SK-N-SH (cell line): ENCODE results near the gene DNPEP. TPM values are rescaled to one million over a fixed set of nuclear protein-coding genes. Genes with fewer than 3 reads are reported as not detected.

ENCODE experiments used
- CTCF ChIA-PET: fragments of 300-600, 350-600 bp; formaldehyde crosslinking; extraction: SDS; loops from one replicate; lab custom pipeline; 2021; lab: Yijun Ruan, JAX
- POLR2A ChIA-PET: fragments of 350-600 bp; sonication (Branson Sonifier 250); formaldehyde crosslinking; extraction: SDS; loops from one replicate; lab custom pipeline; 2020; ENCODE audit warnings: antibody characterized with exemption, inconsistent platforms; lab: Yijun Ruan, JAX
- DNase-seq: peaks from one replicate; pipeline ENCODE4 v3.0.0; 2012
- H2AFZ ChIP-seq: fragments of 200-600 bp; sonication (generic); 2 replicates; pipeline ENCODE4 v1.8.1; 2016; ENCODE audit warnings: antibody characterized with exemption, mild to moderate bottlenecking, low read depth
- H3F3A ChIP-seq: fragments of 200-600 bp; sonication (generic); replicated peaks from 2 replicates; pipeline ENCODE3; 2016; ENCODE audit warnings: antibody characterized with exemption, mild to moderate bottlenecking; ENCODE audit not compliant: insufficient read depth
- H3K27ac ChIP-seq, 2 experiments: fragments of 200-500 bp in 1 of 2; fragments of 200-600 bp in 1 of 2; sonication (Bioruptor generic) in 1 of 2; sonication (generic), shearing (Covaris generic) in 1 of 2; 2 replicates each; pipeline versions ENCODE4 v1.5.1 to v1.6.1; 2014 to 2016; ENCODE audit warnings: low read depth in 2 of 2, inconsistent platforms in 1 of 2, low read length in 1 of 2, mild to moderate bottlenecking in 1 of 2, mixed read lengths in 1 of 2
- H3K27me3 ChIP-seq: fragments of 200-600 bp; sonication (generic), shearing (Covaris generic); 2 replicates; pipeline ENCODE4 v1.6.1; 2016; ENCODE audit warnings: mixed run types; ENCODE audit not compliant: insufficient read depth
- H3K36me3 ChIP-seq, 2 experiments: fragments of 200-500 bp in 1 of 2; fragments of 200-600 bp in 1 of 2; sonication (Bioruptor generic) in 1 of 2; sonication (generic) in 1 of 2; replicated peaks in 1 of 2; 2 replicates each; pipeline versions ENCODE3 to v1.5.1; 2014 to 2016; ENCODE audit warnings: low read length in 1 of 2, mild to moderate bottlenecking in 1 of 2; ENCODE audit not compliant: insufficient read depth in 2 of 2, control insufficient read depth in 1 of 2
- H3K4me1 ChIP-seq, 2 experiments: fragments of 200-500 bp in 1 of 2; fragments of 200-600 bp in 1 of 2; sonication (Bioruptor generic) in 1 of 2; sonication (generic), shearing (Covaris generic) in 1 of 2; 2 replicates each; pipeline versions ENCODE4 v1.5.1 to v1.6.1; 2014 to 2016; ENCODE audit warnings: low read depth in 1 of 2, low read length in 1 of 2, mixed run types in 1 of 2; ENCODE audit not compliant: insufficient read depth in 2 of 2, control insufficient read depth in 1 of 2
- H3K4me2 ChIP-seq: fragments of 200-600 bp; sonication (generic), shearing (Covaris generic); 2 replicates; pipeline ENCODE4 v1.6.1; 2017; ENCODE audit warnings: mixed run types
- H3K4me3 ChIP-seq, 2 experiments: fragments of 200-500 bp in 1 of 2; fragments of 200-600 bp in 1 of 2; sonication (Bioruptor generic) in 1 of 2; sonication (generic), shearing (Covaris generic) in 1 of 2; 2 replicates each; pipeline versions ENCODE4 v1.5.1 to v1.8.1; 2014 to 2016; ENCODE audit warnings: low read depth in 2 of 2, inconsistent platforms in 1 of 2, low read length in 1 of 2, mild to moderate bottlenecking in 1 of 2, mixed read lengths in 1 of 2, moderate library complexity in 1 of 2
- H3K79me2 ChIP-seq: fragments of 200-600 bp; sonication (generic); 2 replicates; pipeline ENCODE4 v1.8.1; 2017; ENCODE audit warnings: mild to moderate bottlenecking; ENCODE audit not compliant: insufficient read depth
- H3K9ac ChIP-seq: fragments of 200-600 bp; sonication (generic); 2 replicates; pipeline ENCODE4 v1.6.1; 2017; ENCODE audit warnings: mixed run types
- H3K9me2 ChIP-seq: fragments of 200-600 bp; sonication (generic); 2 replicates; pipeline ENCODE4 v1.6.1; 2017; ENCODE audit warnings: mixed run types
- H3K9me3 ChIP-seq: fragments of 200-600 bp; sonication (generic); 2 replicates; pipeline ENCODE4 v1.6.1; 2017; ENCODE audit warnings: mixed run types, mild to moderate bottlenecking, moderate library complexity
- H4K20me1 ChIP-seq: fragments of 200-600 bp; sonication (generic); 2 replicates; pipeline ENCODE4 v1.6.1; 2017; ENCODE audit warnings: mild to moderate bottlenecking, mixed run types; ENCODE audit not compliant: insufficient read depth
- CHD2 ChIP-seq: fragments of 150-350 bp; IDR thresholded peaks from 2 replicates; pipeline ENCODE4 v1.6.1; 2018; ENCODE audit warnings: low read length; ENCODE audit not compliant: partially characterized antibody
- EP300 ChIP-seq, 2 experiments: IDR thresholded peaks; 2 replicates each; pipeline versions ENCODE4 v1.4.0 to v1.6.1; 2012; ENCODE audit warnings: borderline replicate concordance in 1 of 2, low read depth in 1 of 2, low read length in 1 of 2
- EZH2phosphoT487 ChIP-seq: fragments of 200-600 bp; sonication (generic); IDR thresholded peaks from 2 replicates; pipeline ENCODE4 v1.6.1; 2017; ENCODE audit warnings: low read depth, mixed run types, mild to moderate bottlenecking, antibody characterized with exemption, moderate library complexity, borderline replicate concordance
- FOSL2 ChIP-seq: IDR thresholded peaks from 2 replicates; pipeline ENCODE4 v1.4.0; 2012; ENCODE audit warnings: low read depth, mild to moderate bottlenecking, moderate library complexity, borderline replicate concordance
- GATA2 ChIP-seq: sonication (generic); formaldehyde crosslinking; IDR thresholded peaks from 2 replicates; pipeline ENCODE4 v1.5.0; 2020; ENCODE audit warnings: mild to moderate bottlenecking, missing genetic modification reagents
- SMC3 ChIP-seq: IDR thresholded peaks from 2 replicates; pipeline ENCODE4 v1.6.1; 2012; ENCODE audit warnings: low read depth, low read length, improper control_type of control experiment
- YY1 ChIP-seq: IDR thresholded peaks from 2 replicates; pipeline ENCODE4 v1.4.0; 2012; ENCODE audit warnings: low read depth, mild to moderate bottlenecking
- WGBS: methylation state at CpG from one replicate; pipeline ENCODE4 v1.1.6; 2017; ENCODE audit warnings: low lambda C conversion rate; 5-methylcytosine and 5-hydroxymethylcytosine counted together
- polyA plus RNA-seq, 3 experiments: library from polyadenylated mRNA; depleted of rRNA; stranded (reverse); fragments of >200 nt; gene quantifications; 2 replicates each; pipeline ENCODE4 v1.2.3, GENCODE V29; 2012
- TF ChIP-seq, protein P1 (sequence below): IDR thresholded peaks from 2 replicates; pipeline ENCODE4; 2012
- TF ChIP-seq, protein P2 (sequence below): fragments of 200-600 bp; sonication (generic); IDR thresholded peaks from 2 replicates; pipeline ENCODE4 v1.6.1; 2017; ENCODE audit warnings: antibody characterized with exemption, mild to moderate bottlenecking, moderate library complexity

The DNPEP gene
- polyA plus RNA-seq, 1 of the 3 experiments (the other 2 are of a cell fraction) = 80.7 TPM

DNA sequence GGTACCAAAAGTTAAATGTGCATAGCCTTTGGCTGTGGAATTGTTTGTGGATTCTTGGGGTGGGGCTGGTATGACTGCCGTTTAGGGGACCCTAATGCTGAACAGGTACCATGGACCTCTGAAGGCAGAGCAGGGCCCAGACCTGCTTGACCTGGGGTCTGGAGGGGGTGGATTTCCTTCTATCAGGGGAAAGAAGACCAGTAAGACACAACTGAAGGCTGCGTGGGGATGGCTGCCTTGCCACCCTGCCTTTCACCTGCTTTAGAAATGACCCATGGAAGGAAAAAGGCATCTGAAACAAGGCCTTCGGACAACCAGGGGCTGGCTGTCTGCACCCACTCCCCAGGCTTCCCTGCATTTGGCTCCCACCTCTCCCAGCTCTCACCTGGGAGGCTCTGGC, 37.5 kb downstream of the DNPEP start:
- no peaks in the 10 kb centered on the region for H3F3A ChIP-seq
- no peak for DNase-seq
- no peaks in the 10 kb centered on the region for H3K9me3 ChIP-seq
- H3K27ac ChIP-seq = peak overlapping the region in 1 of 2 experiments; percentile 60; a peak in 2 of 4 replicates
- H3K4me2 ChIP-seq = no peak overlapping the region
- no peaks in the 10 kb centered on the region for H3K36me3 ChIP-seq
- no peaks in the 10 kb centered on the region for H4K20me1 ChIP-seq
- TF ChIP-seq FOSL2 (no peak), YY1 (no peak), SMC3 (no peak), EZH2phosphoT487 (no peak)
- TF ChIP-seq, protein P1, sequence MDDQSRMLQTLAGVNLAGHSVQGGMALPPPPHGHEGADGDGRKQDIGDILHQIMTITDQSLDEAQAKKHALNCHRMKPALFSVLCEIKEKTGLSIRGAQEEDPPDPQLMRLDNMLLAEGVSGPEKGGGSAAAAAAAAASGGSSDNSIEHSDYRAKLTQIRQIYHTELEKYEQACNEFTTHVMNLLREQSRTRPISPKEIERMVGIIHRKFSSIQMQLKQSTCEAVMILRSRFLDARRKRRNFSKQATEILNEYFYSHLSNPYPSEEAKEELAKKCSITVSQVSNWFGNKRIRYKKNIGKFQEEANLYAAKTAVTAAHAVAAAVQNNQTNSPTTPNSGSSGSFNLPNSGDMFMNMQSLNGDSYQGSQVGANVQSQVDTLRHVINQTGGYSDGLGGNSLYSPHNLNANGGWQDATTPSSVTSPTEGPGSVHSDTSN = no peak
- TF ChIP-seq, protein P2, sequence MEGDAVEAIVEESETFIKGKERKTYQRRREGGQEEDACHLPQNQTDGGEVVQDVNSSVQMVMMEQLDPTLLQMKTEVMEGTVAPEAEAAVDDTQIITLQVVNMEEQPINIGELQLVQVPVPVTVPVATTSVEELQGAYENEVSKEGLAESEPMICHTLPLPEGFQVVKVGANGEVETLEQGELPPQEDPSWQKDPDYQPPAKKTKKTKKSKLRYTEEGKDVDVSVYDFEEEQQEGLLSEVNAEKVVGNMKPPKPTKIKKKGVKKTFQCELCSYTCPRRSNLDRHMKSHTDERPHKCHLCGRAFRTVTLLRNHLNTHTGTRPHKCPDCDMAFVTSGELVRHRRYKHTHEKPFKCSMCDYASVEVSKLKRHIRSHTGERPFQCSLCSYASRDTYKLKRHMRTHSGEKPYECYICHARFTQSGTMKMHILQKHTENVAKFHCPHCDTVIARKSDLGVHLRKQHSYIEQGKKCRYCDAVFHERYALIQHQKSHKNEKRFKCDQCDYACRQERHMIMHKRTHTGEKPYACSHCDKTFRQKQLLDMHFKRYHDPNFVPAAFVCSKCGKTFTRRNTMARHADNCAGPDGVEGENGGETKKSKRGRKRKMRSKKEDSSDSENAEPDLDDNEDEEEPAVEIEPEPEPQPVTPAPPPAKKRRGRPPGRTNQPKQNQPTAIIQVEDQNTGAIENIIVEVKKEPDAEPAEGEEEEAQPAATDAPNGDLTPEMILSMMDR = no peak
- TF ChIP-seq, all 33 proteins: peak for 0
- Histone ChIP-seq H3K4me3 (no peak overlapping the region), H3K9ac (no peak overlapping the region), H3K9me2 (no peaks in the 10 kb centered on the region), H3K79me2 (no peaks in the 10 kb centered on the region), H3K27me3 (peaks cover 2% of the 10 kb centered on the region; the same call in 1 of the 2 replicates), H2AFZ (no peak overlapping the region), H3K4me1 (no peaks in the 10 kb centered on the region; a peak in 1 of 4 replicates)
- POLR2A ChIA-PET = no interaction called here
- CTCF ChIA-PET = interaction anchor here (0.9 to 4.5 kb wide), 6 partner anchors 15 to 210 kb away, joined by 3 to 20 read pairs (median 9); no protein-coding TSS in a partner anchor
- 83% methylated on average over 1 of the region's 3 CpGs for WGBS

DNA sequence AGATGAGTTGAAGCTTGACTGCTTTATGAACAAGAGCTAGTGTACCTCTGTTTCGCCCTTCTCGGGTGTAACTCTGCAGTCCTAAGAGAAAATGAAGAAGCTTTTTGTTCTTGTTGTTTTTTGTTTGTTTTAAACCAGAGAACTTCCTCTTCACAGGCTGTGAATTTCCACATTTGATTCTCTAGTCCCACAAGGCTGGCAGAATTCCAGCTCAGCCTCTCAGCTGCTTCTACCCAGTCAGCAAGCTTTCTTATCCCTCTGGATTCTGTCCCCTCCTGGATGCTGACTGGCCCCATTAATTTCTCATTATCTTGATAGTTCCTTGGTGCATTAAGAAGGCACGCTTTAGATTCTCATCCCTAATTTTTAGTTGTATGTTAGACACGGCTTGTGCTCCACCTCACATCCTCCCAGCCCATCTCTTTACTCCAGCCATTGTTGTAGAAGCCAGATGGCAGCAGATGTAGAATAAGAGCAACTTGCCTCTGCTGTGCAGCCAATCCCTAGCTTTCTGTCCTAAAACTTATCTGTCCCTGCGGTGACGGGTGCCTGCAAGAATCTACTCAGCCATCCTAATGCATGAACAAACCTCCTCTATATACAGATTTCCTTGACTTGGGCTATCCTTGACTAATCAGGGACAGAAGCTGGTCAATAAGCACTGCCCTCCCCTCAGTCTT, 42.8 kb downstream of the DNPEP start:
- ChIA-PET CTCF (interaction anchor here (0.6 to 3.4 kb wide), 7 partner anchors 9 to 152 kb away, joined by 3 to 14 read pairs (median 3); no protein-coding TSS in a partner anchor), POLR2A (no interaction called here)

More for the DNA sequence above, 42.8 kb downstream of the DNPEP start:
- no peak overlapping the region for H3K27ac ChIP-seq
- no peak for TF ChIP-seq CHD2
- TF ChIP-seq GATA2 (CRISPR knock-in tag) = no peak
- TF ChIP-seq EP300 (IDR thresholded peaks at IDR 0.05; ENCODE audit: borderline replicate concordance in 1 of 2, low read depth in 1 of 2, low read length in 1 of 2) = no peak
- H3K36me3 ChIP-seq = no peaks in the 10 kb centered on the region
- H3K4me1 ChIP-seq = peaks cover 0 to 4% of the 10 kb centered on the region in 2 experiments; a peak in 1 of 4 replicates
- H3K4me2 ChIP-seq = no peak overlapping the region
- no peak overlapping the region for H2AFZ ChIP-seq
- no peaks in the 10 kb centered on the region for H3K27me3 ChIP-seq
- no peaks in the 10 kb centered on the region for H3K9me2 ChIP-seq
- H4K20me1 ChIP-seq = no peaks in the 10 kb centered on the region
- H3F3A ChIP-seq = no peaks in the 10 kb centered on the region
- no peak for DNase-seq
- H3K9me3 ChIP-seq = no peaks in the 10 kb centered on the region
- no peaks in the 10 kb centered on the region for H3K79me2 ChIP-seq
- WGBS = 81% methylated on average over 6 of the region's 6 CpGs
- H3K4me3 ChIP-seq = no peak overlapping the region
- no peak overlapping the region for H3K9ac ChIP-seq
